ENCODE results near the gene CDKN2C. TPM values are rescaled to one million over a fixed set of nuclear protein-coding genes. Genes with fewer than 3 reads are reported as not detected.
A peak's percentile ranks its signal among the peaks of the same experiment; 100 is the strongest.

The CDKN2C gene
- total RNA-seq, 4 donors from 2014 or later, result 21.1 to 52.1 (median 38.8) TPM

DNA sequence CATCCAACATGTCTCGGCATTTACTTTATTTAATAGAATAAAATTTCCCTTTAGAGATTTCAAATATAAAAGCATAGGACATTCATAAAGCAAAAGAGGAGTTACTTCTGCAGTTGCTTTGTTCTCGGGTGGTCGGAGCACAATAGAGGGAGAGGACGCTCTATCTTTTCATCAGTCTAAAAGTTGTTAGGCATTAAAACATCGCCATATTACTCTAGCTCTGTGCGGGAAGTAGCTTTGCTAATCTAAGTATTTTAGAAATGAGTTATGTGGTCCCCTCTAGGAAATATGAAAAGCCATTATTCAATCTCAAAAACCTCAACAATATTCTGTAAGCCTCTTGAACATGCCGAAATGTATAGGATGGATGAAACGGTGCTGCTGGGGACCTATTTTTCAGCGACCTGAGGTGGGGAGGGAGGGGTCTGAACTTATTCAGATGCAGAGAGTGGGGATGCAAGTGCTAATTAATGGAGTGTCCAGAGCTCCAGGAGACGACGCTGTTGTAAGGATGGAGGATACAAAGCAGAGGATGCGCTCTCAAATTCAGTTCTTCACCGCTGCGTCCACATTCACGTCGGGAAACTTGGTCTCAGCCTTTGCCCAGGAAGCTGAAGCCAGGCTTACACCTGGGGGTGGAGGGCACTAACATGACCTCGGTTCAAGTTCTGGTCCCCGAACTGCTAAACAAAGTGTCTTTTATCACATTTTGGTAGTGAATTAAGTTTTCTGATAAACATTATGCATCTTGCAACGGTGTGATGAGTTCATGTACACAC lies 6.3 kb downstream of the CDKN2C start:
- Histone ChIP-seq H3K36me3 (no peaks in the 10 kb centered on the region), H3K9me3 (no peaks in the 10 kb centered on the region), H3K4me1 (peaks cover 0 to 55% (median 0%) of the 10 kb centered on the region in 3 donors), H3K27ac (peak overlapping the region; percentile 98 to 99 (median 98)), H3K27me3 (no peaks in the 10 kb centered on the region), H3K4me3 (peak overlapping the region; percentile 70 to 89)
- WGBS, 2 donors (ENCODE audit: low coverage in 1 of 2), result 54 to 69% methylated on average over 15 of the region's 19 CpGs
- TF ChIP-seq POLR2AphosphoS5 (IDR thresholded peaks at IDR 0.05), result no peak
- TF ChIP-seq POLR2A (IDR thresholded peaks at IDR 0.05), result no peak
- TF ChIP-seq, protein P1, sequence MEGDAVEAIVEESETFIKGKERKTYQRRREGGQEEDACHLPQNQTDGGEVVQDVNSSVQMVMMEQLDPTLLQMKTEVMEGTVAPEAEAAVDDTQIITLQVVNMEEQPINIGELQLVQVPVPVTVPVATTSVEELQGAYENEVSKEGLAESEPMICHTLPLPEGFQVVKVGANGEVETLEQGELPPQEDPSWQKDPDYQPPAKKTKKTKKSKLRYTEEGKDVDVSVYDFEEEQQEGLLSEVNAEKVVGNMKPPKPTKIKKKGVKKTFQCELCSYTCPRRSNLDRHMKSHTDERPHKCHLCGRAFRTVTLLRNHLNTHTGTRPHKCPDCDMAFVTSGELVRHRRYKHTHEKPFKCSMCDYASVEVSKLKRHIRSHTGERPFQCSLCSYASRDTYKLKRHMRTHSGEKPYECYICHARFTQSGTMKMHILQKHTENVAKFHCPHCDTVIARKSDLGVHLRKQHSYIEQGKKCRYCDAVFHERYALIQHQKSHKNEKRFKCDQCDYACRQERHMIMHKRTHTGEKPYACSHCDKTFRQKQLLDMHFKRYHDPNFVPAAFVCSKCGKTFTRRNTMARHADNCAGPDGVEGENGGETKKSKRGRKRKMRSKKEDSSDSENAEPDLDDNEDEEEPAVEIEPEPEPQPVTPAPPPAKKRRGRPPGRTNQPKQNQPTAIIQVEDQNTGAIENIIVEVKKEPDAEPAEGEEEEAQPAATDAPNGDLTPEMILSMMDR (IDR thresholded peaks at IDR 0.05), result no peak
- TF ChIP-seq EP300 (IDR thresholded peaks at IDR 0.05), result no peak
- no peak for ATAC-seq

DNA sequence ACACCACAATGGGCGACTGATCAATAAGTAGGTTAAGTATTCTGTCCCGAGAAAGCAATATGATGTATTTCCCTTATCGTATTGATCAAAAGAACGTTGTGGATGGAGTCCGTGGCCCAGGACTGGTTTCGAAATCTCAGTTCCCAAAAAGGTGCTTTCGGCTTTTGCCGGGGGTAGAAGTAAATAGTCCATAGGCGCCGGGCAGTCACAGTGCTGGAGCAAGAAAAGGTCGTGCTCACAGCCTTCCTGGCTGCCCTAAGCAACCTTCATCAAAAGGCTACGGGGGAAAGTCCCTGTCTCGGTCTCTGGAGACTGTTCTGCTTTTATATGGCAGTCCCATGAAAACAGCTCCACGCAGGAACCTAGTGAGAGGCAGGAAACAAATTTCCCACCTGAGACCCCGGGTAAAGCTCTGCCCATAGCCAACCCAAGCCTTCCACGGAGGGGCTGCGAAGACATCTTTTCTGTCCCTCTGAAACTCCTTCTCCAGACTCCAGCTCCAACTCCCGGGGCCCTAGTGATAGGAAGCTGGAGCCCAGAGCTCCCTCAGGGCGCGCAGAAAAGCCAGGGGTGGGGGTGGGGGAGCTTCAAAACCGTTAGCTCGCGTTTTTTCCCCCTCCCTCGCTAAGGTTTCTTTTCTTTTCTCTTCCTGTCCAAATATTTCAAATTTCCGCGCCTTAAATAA lies 7.0 kb downstream of the CDKN2C start:
- peak overlapping the region; percentile 70 to 89 for H3K4me3 ChIP-seq
- peak; percentile 46 for ATAC-seq
- no peaks in the 10 kb centered on the region for H3K27me3 ChIP-seq
- no peak for TF ChIP-seq POLR2A (IDR thresholded peaks at IDR 0.05)
- TF ChIP-seq, protein P1 (IDR thresholded peaks at IDR 0.05), result no peak
- no peak for TF ChIP-seq POLR2AphosphoS5 (IDR thresholded peaks at IDR 0.05)
- TF ChIP-seq EP300 (IDR thresholded peaks at IDR 0.05), result no peak
- no peaks in the 10 kb centered on the region for H3K36me3 ChIP-seq
- WGBS, 2 donors (ENCODE audit: low coverage in 1 of 2), result 1 to 5% methylated on average over 14 to 26 of the region's 26 CpGs
- H3K4me1 ChIP-seq, result peaks cover 0 to 55% (median 0%) of the 10 kb centered on the region in 3 donors
- peak overlapping the region; percentile 98 to 99 (median 98) for H3K27ac ChIP-seq
- no peaks in the 10 kb centered on the region for H3K9me3 ChIP-seq

DNA sequence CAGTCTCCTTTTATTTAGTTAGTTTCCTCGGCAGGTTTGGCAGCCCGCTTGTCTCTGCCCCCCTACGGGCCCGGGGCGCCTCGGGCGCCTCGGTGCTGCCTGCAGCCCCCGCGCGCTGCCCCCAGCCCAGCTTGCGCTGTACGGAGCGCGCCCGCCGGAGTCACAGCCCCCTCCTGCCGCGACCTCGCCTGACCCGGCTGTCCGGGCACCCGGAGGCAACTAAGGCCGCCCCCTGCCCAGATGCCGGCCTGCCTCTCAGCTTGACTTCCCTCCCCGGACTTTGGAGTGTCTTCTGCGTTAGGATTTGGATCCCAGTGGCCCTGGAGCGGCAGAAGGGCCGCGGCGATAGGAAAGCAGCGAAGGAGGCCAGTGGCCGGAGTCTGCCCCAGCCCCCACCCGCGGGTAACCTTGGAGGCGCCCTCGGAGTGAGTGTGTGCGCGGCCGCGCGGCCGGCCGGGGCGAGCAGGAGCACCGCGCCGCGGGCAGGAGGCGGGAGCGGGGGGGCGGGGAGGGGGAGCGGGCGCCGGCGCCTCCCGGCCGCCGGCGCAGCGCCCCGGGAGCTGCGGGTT lies 7.6 kb downstream of the CDKN2C start:
- no peaks in the 10 kb centered on the region for H3K36me3 ChIP-seq
- TF ChIP-seq EP300 (IDR thresholded peaks at IDR 0.05) (no peak), POLR2AphosphoS5 (IDR thresholded peaks at IDR 0.05) (peak; percentile 2)
- H3K27me3 ChIP-seq, result no peaks in the 10 kb centered on the region
- peak overlapping the region; percentile 70 to 89 for H3K4me3 ChIP-seq
- peak; percentile 88 for ATAC-seq
- H3K27ac ChIP-seq, result peak overlapping the region; percentile 98 to 99 (median 98)
- no peaks in the 10 kb centered on the region for H3K9me3 ChIP-seq
- whole genome bisulfite sequencing, 2 donors (ENCODE audit: low coverage in 1 of 2), result 0% methylated on average over 4 of the region's 63 CpGs; no CpG with 5 or more reads in 1 of the 2 donors
- peaks cover 0 to 62% (median 0%) of the 10 kb centered on the region in 3 donors for H3K4me1 ChIP-seq

DNA sequence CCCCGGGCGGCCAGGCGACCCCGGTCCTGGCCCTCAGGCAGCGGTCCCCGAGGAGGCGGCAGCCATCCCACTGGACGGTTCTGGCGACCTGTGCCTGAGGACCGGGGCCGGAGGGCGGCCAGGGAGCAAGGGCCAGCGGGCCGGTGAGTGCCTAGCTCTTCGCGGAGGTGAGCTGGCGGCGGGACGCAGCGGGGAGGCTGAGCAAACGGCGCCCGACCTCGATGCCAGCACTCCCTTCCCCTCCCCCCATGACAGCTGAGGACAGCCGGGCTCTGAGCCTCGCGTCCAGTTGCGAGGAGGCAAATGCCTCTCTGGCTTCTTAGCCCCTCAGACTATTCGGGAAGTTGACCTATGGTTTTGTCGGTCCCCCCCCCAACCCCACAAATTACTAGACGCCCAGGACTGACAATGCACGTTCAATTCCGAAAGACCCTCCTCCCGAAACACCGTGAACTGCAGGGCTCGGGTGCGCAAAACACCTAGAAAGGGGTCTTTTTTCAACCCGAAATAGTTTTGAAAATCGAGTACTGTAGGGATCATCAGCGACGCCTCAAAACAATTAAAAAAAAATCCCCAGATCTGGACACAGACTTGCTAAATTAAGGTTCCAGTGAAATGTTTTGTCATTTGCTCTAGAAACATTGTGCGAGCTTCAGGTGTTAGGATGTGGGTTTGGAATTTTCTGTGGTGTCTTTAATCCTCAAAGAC lies 8.3 kb downstream of the CDKN2C start:
- 6% methylated on average over 3 to 12 of the region's 42 CpGs for WGBS, 2 donors (ENCODE audit: low coverage in 1 of 2)
- Histone ChIP-seq H3K36me3 (no peaks in the 10 kb centered on the region), H3K27me3 (no peaks in the 10 kb centered on the region), H3K4me3 (peak overlapping the region; percentile 70 to 89), H3K27ac (peak overlapping the region; percentile 98 to 99 (median 98)), H3K9me3 (no peaks in the 10 kb centered on the region), H3K4me1 (peaks cover 0 to 58% (median 0%) of the 10 kb centered on the region in 3 donors)
- TF ChIP-seq POLR2A (IDR thresholded peaks at IDR 0.05) (peak; percentile 51 to 58), EP300 (IDR thresholded peaks at IDR 0.05) (no peak), POLR2AphosphoS5 (IDR thresholded peaks at IDR 0.05) (peak; percentile 33)
- TF ChIP-seq, protein P1 (IDR thresholded peaks at IDR 0.05), result no peak
- ATAC-seq, result peak; percentile 87

All from gastroesophageal sphincter (tissue), 4 donors.